GM12878 (cell line): Measurements from ENCODE around the gene CCNYL1. TPM values are rescaled to one million over a fixed set of nuclear protein-coding genes. Genes with fewer than 3 reads are reported as not detected.

Experiments used
- ATAC-seq: fragments of 200-7000 bp; cut with Tn5 transposase; 3 replicates; pipeline ENCODE4 v1.9.1; 2020; ENCODE audit warnings: mild to moderate bottlenecking, moderate library complexity
- BruUV-seq: library from RNA; stranded (reverse); fragments of 400-500 nt; replicated peaks from 2 replicates; lab custom pipeline; 2021; lab: Mats Ljungman, UMichigan
- CTCF ChIA-PET: fragments of 300-600 bp; sonication (Branson Sonifier 250); formaldehyde crosslinking; extraction: SDS; loops from one replicate; lab custom pipeline; 2021; ENCODE audit warnings: inconsistent platforms; lab: Yijun Ruan, JAX
- POLR2A ChIA-PET: fragments of 350-600 bp; formaldehyde crosslinking; extraction: SDS; loops from one replicate; lab custom pipeline; 2021; ENCODE audit warnings: inconsistent platforms; lab: Charles Lee
- RAD21 ChIA-PET: fragments of 300-600 bp; sonication (Branson Sonifier 250); formaldehyde crosslinking; loops from one replicate; lab custom pipeline; 2023; ENCODE audit warnings: antibody characterized with exemption; ENCODE audit not compliant: unreplicated experiment; lab: Charles Lee
- SMC1A ChIA-PET: fragments of 300-600 bp; sonication (Branson Sonifier 250); formaldehyde crosslinking; loops from one replicate; lab custom pipeline; 2023; ENCODE audit not compliant: unreplicated experiment, uncharacterized antibody; lab: Charles Lee
- DNase-seq: peaks from one replicate; pipeline ENCODE4 v3.0.0-alpha.2; 2011; ENCODE audit warnings: low read depth, low spot score
- FAIRE-seq: peaks from 3 replicates; lab custom pipeline; 2011; peaks lifted over from hg19 to GRCh38; lab: Jason Lieb, UNC
- H2AFZ ChIP-seq: 2 replicates; pipeline ENCODE4 v1.6.0; 2011; ENCODE audit warnings: low read depth, low read length, control low read depth; ENCODE audit not compliant: control insufficient read depth
- H3K27ac ChIP-seq: 2 replicates; pipeline ENCODE4 v1.5.1; 2011; ENCODE audit warnings: control low read depth; ENCODE audit not compliant: control insufficient read depth, insufficient read depth
- H3K27me3 ChIP-seq, 2 experiments: replicated peaks in 1 of 2; 2 replicates each; pipeline versions ENCODE4 v1.6.0 to v1.6.1; 2011; ENCODE audit warnings: low read length in 1 of 2; ENCODE audit not compliant: control insufficient read depth in 2 of 2, insufficient read depth in 2 of 2
- H3K36me3 ChIP-seq, 2 experiments: 2 replicates each; pipeline ENCODE4 v1.5.1; 2011; ENCODE audit warnings: low read length in 1 of 2; ENCODE audit not compliant: control insufficient read depth in 2 of 2, insufficient read depth in 2 of 2
- H3K4me1 ChIP-seq: 2 replicates; pipeline ENCODE4 v1.6.1; 2011; ENCODE audit warnings: mild to moderate bottlenecking, low read length, moderate library complexity, mixed read lengths; ENCODE audit not compliant: control insufficient read depth, insufficient read depth
- H3K4me2 ChIP-seq: 2 replicates; pipeline ENCODE4 v1.6.0; 2011; ENCODE audit warnings: control low read depth; ENCODE audit not compliant: control insufficient read depth, insufficient read depth
- H3K4me3 ChIP-seq: fragments of 200-600 bp; sonication (generic); 2 replicates; pipeline ENCODE4 v1.5.1; 2016
- H3K79me2 ChIP-seq: 2 replicates; pipeline ENCODE4 v1.6.0; 2011; ENCODE audit warnings: low read length; ENCODE audit not compliant: control insufficient read depth, insufficient read depth
- H3K9ac ChIP-seq: 2 replicates; pipeline ENCODE4 v1.8.0; 2011; ENCODE audit warnings: low read length, control low read depth, mixed read lengths; ENCODE audit not compliant: control insufficient read depth, insufficient read depth
- H3K9me3 ChIP-seq: replicated peaks from 3 replicates; pipeline ENCODE4 v1.5.1; 2011; ENCODE audit warnings: mild to moderate bottlenecking, low read length; ENCODE audit not compliant: control insufficient read depth, insufficient read depth
- H4K20me1 ChIP-seq: 2 replicates; pipeline ENCODE4 v1.6.0; 2011; ENCODE audit not compliant: control insufficient read depth, insufficient read depth
- CTCF ChIP-seq, 3 experiments: IDR thresholded peaks in 2 of 3; conservative IDR thresholded peaks in 1 of 3; 2 replicates each; pipeline ENCODE4 v1.5.1; 2011; ENCODE audit warnings: low read depth in 3 of 3, low read length in 3 of 3, mild to moderate bottlenecking in 3 of 3, control low read depth in 2 of 3, moderate library complexity in 2 of 3, inconsistent platforms in 1 of 3, mixed read lengths in 1 of 3; ENCODE audit not compliant: control insufficient read depth in 2 of 3, insufficient read depth in 1 of 3; ENCODE audit errors: extremely low read depth in 1 of 3
- POU2F2 ChIP-seq: IDR thresholded peaks from 3 replicates; pipeline ENCODE4 v1.6.1; 2011; ENCODE audit warnings: low read depth, mild to moderate bottlenecking, low read length, borderline replicate concordance
- RAD21 ChIP-seq: IDR thresholded peaks from 2 replicates; pipeline ENCODE4 v1.6.1; 2011; ENCODE audit warnings: mild to moderate bottlenecking, low read depth, low read length, moderate library complexity; ENCODE audit not compliant: insufficient read depth
- RB1 ChIP-seq: fragments of 450-650 bp; formaldehyde crosslinking; IDR thresholded peaks from 2 replicates; pipeline ENCODE4 v1.6.1; 2017; ENCODE audit warnings: mild to moderate bottlenecking, borderline replicate concordance
- REST ChIP-seq: IDR thresholded peaks from 2 replicates; pipeline ENCODE4 v1.6.1; 2012; ENCODE audit warnings: mild to moderate bottlenecking, low read depth, low read length
- SMC3 ChIP-seq: IDR thresholded peaks from 2 replicates; pipeline ENCODE4 v1.6.1; 2011; ENCODE audit warnings: low read length, improper control_type of control experiment, borderline replicate concordance
- WGBS: methylation state at CpG from one replicate; pipeline ENCODE4 v1.1.6; 2016; ENCODE audit warnings: low lambda C conversion rate; ENCODE audit not compliant: insufficient replicate concordance, insufficient coverage; ENCODE audit errors: missing lambda C conversion rate; 5-methylcytosine and 5-hydroxymethylcytosine counted together
- in situ Hi-C: fragments of 300-500 bp; cut with MboI; formaldehyde crosslinking; loops from 9 replicates; pipeline ENCODE4 v1.14.3; 2018; ENCODE audit warnings: mixed read lengths
- intact Hi-C: fragments of 100-400 bp; cut with micrococcal nuclease; formaldehyde crosslinking; loops from one replicate; pipeline ENCODE4 v1.14.2; 2022; ENCODE audit not compliant: unreplicated experiment
- polyA plus RNA-seq, 11 experiments: library from polyadenylated mRNA; depleted of rRNA in 4 of 11; unstranded in 6 of 11; stranded (reverse) in 5 of 11; fragments of >200 nt; fragmentation: Nextera tagmentation in 4 of 11; fragmentation: Illumina TruSeq in 1 of 11; extraction: Ambion mirVana in 4 of 11; extraction: Trizol in 1 of 11; gene quantifications; 1 replicate in 1 of 11; 2 replicates in 10 of 11; pipeline versions ENCODE4 v1.2.1 to v1.2.3, GENCODE V29; 2011 to 2016; ENCODE audit warnings: inconsistent platforms in 2 of 11, missing spikeins in 2 of 11, low read depth in 1 of 11
- total RNA-seq, 4 experiments: library from RNA; depleted of rRNA in 3 of 4; stranded (reverse); fragments of >200 nt in 3 of 4; fragmentation: Illumina TruSeq in 1 of 4; extraction: Trizol in 1 of 4; gene quantifications; 2 replicates each; pipeline versions ENCODE4 v1.2.1 to v1.2.3, GENCODE V29; 2013 to 2021

CCNYL1 gene
- total and polyA plus RNA-seq, 10 of the 15 experiments (the other 5 are each of a cell fraction or from before 2014, with no cell fraction given), result 1.8 to 12.3 (median 5.9) TPM

GRCh38 chr2:207734264-207734635 is 22.8 kb downstream of the CCNYL1 start:
- POLR2A ChIA-PET, result interaction anchor here (0.6 to 5.9 kb wide), 3 partner anchors 22 to 125 kb away, joined by 4 to 32 read pairs (median 4); partner anchors contain the start of gene METTL21A
- Histone ChIP-seq H3K4me2 (no peak overlapping the region), H3K36me3 (peaks cover 0 to 6% of the 10 kb centered on the region in 2 experiments; a peak in 3 of 4 replicates), H3K9ac (no peak overlapping the region), H3K27me3 (no peaks in the 10 kb centered on the region), H3K27ac (no peak overlapping the region), H3K79me2 (no peaks in the 10 kb centered on the region), H3K9me3 (no peaks in the 10 kb centered on the region), H3K4me1 (no peaks in the 10 kb centered on the region), H3K4me3 (no peak overlapping the region), H4K20me1 (no peaks in the 10 kb centered on the region), H2AFZ (no peak overlapping the region)
- peak; percentile 58 for TF ChIP-seq RAD21
- TF ChIP-seq RB1, result no peak
- TF ChIP-seq REST, result no peak
- peak; percentile 42 to 58 (median 46); a peak in 4 of 6 replicates for TF ChIP-seq CTCF (IDR thresholded peaks at IDR 0.05 in 2 of 3, conservative IDR thresholded peaks at IDR 0.05 in 1 of 3; ENCODE audit: control insufficient read depth in 2 of 3, extremely low read depth in 1 of 3, insufficient read depth in 1 of 3, low read depth in 3 of 3, low read length in 3 of 3)
- TF ChIP-seq POU2F2, result peak; percentile 52; the same call in 1 of the 3 replicates
- peak; percentile 46; the same call in 1 of the 2 replicates for TF ChIP-seq SMC3
- peak; percentile 72 for FAIRE-seq
- SMC1A ChIA-PET, result interaction anchor here (0.6 to 7.0 kb wide), 14 partner anchors 9 to 299 kb away, joined by 3 to 52 read pairs (median 4); no protein-coding TSS in a partner anchor
- RAD21 ChIA-PET, result interaction anchor here (1.0 to 2.6 kb wide), 5 partner anchors 9 to 108 kb away, joined by 3 to 13 read pairs (median 5); no protein-coding TSS in a partner anchor
- DNase-seq, result no peak
- WGBS, result 71% methylated on average over 3 of the region's 3 CpGs
- no TSS peak for BruUV-seq
- in situ Hi-C loops, result no loop called here
- intact Hi-C loops, result loop anchor here (1.0 kb wide), 2 partner anchors 42 to 107 kb away; no protein-coding TSS in a partner anchor
- peak; percentile 55 for ATAC-seq
- CTCF ChIA-PET, result interaction anchor here (0.7 to 7.9 kb wide), 14 partner anchors 9 to 338 kb away, joined by 3 to 79 read pairs (median 4); partner anchors contain the start of gene METTL21A
